SK-N-SH (cell line): ENCODE measurements around the gene LOXL4. TPM values are rescaled to one million over a fixed set of nuclear protein-coding genes. Genes with fewer than 3 reads are reported as not detected.
A peak's percentile ranks its signal among the peaks of the same experiment; 100 is the strongest.

ENCODE experiments used
- CTCF ChIA-PET: fragments of 300-600, 350-600 bp; formaldehyde crosslinking; extraction: SDS; loops from one replicate; lab custom pipeline; 2021; lab: Yijun Ruan, JAX
- POLR2A ChIA-PET: fragments of 350-600 bp; sonication (Branson Sonifier 250); formaldehyde crosslinking; extraction: SDS; loops from one replicate; lab custom pipeline; 2020; ENCODE audit warnings: antibody characterized with exemption, inconsistent platforms; lab: Yijun Ruan, JAX
- DNase-seq: peaks from one replicate; pipeline ENCODE4 v3.0.0; 2012
- H2AFZ ChIP-seq: fragments of 200-600 bp; sonication (generic); 2 replicates; pipeline ENCODE4 v1.8.1; 2016; ENCODE audit warnings: antibody characterized with exemption, mild to moderate bottlenecking, low read depth
- H3F3A ChIP-seq: fragments of 200-600 bp; sonication (generic); replicated peaks from 2 replicates; pipeline ENCODE3; 2016; ENCODE audit warnings: antibody characterized with exemption, mild to moderate bottlenecking; ENCODE audit not compliant: insufficient read depth
- H3K27ac ChIP-seq, 2 experiments: fragments of 200-500 bp in 1 of 2; fragments of 200-600 bp in 1 of 2; sonication (Bioruptor generic) in 1 of 2; sonication (generic), shearing (Covaris generic) in 1 of 2; 2 replicates each; pipeline versions ENCODE4 v1.5.1 to v1.6.1; 2014 to 2016; ENCODE audit warnings: low read depth in 2 of 2, inconsistent platforms in 1 of 2, low read length in 1 of 2, mild to moderate bottlenecking in 1 of 2, mixed read lengths in 1 of 2
- H3K27me3 ChIP-seq: fragments of 200-600 bp; sonication (generic), shearing (Covaris generic); 2 replicates; pipeline ENCODE4 v1.6.1; 2016; ENCODE audit warnings: mixed run types; ENCODE audit not compliant: insufficient read depth
- H3K36me3 ChIP-seq, 2 experiments: fragments of 200-500 bp in 1 of 2; fragments of 200-600 bp in 1 of 2; sonication (Bioruptor generic) in 1 of 2; sonication (generic) in 1 of 2; replicated peaks in 1 of 2; 2 replicates each; pipeline versions ENCODE3 to v1.5.1; 2014 to 2016; ENCODE audit warnings: low read length in 1 of 2, mild to moderate bottlenecking in 1 of 2; ENCODE audit not compliant: insufficient read depth in 2 of 2, control insufficient read depth in 1 of 2
- H3K4me1 ChIP-seq, 2 experiments: fragments of 200-500 bp in 1 of 2; fragments of 200-600 bp in 1 of 2; sonication (Bioruptor generic) in 1 of 2; sonication (generic), shearing (Covaris generic) in 1 of 2; 2 replicates each; pipeline versions ENCODE4 v1.5.1 to v1.6.1; 2014 to 2016; ENCODE audit warnings: low read depth in 1 of 2, low read length in 1 of 2, mixed run types in 1 of 2; ENCODE audit not compliant: insufficient read depth in 2 of 2, control insufficient read depth in 1 of 2
- H3K4me2 ChIP-seq: fragments of 200-600 bp; sonication (generic), shearing (Covaris generic); 2 replicates; pipeline ENCODE4 v1.6.1; 2017; ENCODE audit warnings: mixed run types
- H3K4me3 ChIP-seq, 2 experiments: fragments of 200-500 bp in 1 of 2; fragments of 200-600 bp in 1 of 2; sonication (Bioruptor generic) in 1 of 2; sonication (generic), shearing (Covaris generic) in 1 of 2; 2 replicates each; pipeline versions ENCODE4 v1.5.1 to v1.8.1; 2014 to 2016; ENCODE audit warnings: low read depth in 2 of 2, inconsistent platforms in 1 of 2, low read length in 1 of 2, mild to moderate bottlenecking in 1 of 2, mixed read lengths in 1 of 2, moderate library complexity in 1 of 2
- H3K79me2 ChIP-seq: fragments of 200-600 bp; sonication (generic); 2 replicates; pipeline ENCODE4 v1.8.1; 2017; ENCODE audit warnings: mild to moderate bottlenecking; ENCODE audit not compliant: insufficient read depth
- H3K9ac ChIP-seq: fragments of 200-600 bp; sonication (generic); 2 replicates; pipeline ENCODE4 v1.6.1; 2017; ENCODE audit warnings: mixed run types
- H3K9me2 ChIP-seq: fragments of 200-600 bp; sonication (generic); 2 replicates; pipeline ENCODE4 v1.6.1; 2017; ENCODE audit warnings: mixed run types
- H3K9me3 ChIP-seq: fragments of 200-600 bp; sonication (generic); 2 replicates; pipeline ENCODE4 v1.6.1; 2017; ENCODE audit warnings: mixed run types, mild to moderate bottlenecking, moderate library complexity
- H4K20me1 ChIP-seq: fragments of 200-600 bp; sonication (generic); 2 replicates; pipeline ENCODE4 v1.6.1; 2017; ENCODE audit warnings: mild to moderate bottlenecking, mixed run types; ENCODE audit not compliant: insufficient read depth
- CHD2 ChIP-seq: fragments of 150-350 bp; IDR thresholded peaks from 2 replicates; pipeline ENCODE4 v1.6.1; 2018; ENCODE audit warnings: low read length; ENCODE audit not compliant: partially characterized antibody
- CTCF ChIP-seq: fragments of 200-600 bp; sonication (generic); IDR thresholded peaks from 2 replicates; pipeline ENCODE4 v1.6.1; 2017; ENCODE audit warnings: antibody characterized with exemption, mild to moderate bottlenecking, moderate library complexity
- EZH2phosphoT487 ChIP-seq: fragments of 200-600 bp; sonication (generic); IDR thresholded peaks from 2 replicates; pipeline ENCODE4 v1.6.1; 2017; ENCODE audit warnings: low read depth, mixed run types, mild to moderate bottlenecking, antibody characterized with exemption, moderate library complexity, borderline replicate concordance
- GABPA ChIP-seq: IDR thresholded peaks from 2 replicates; pipeline ENCODE4 v1.4.0; 2012; ENCODE audit warnings: low read depth, mild to moderate bottlenecking
- GATA2 ChIP-seq: sonication (generic); formaldehyde crosslinking; IDR thresholded peaks from 2 replicates; pipeline ENCODE4 v1.5.0; 2020; ENCODE audit warnings: mild to moderate bottlenecking, missing genetic modification reagents
- NFIC ChIP-seq: IDR thresholded peaks from 2 replicates; pipeline ENCODE4 v1.4.0; 2012; ENCODE audit warnings: borderline replicate concordance
- NRF1 ChIP-seq: IDR thresholded peaks from 2 replicates; pipeline ENCODE4 v1.6.1; 2012; ENCODE audit warnings: low read depth, mild to moderate bottlenecking, low read length
- RAD21 ChIP-seq: IDR thresholded peaks from 2 replicates; pipeline ENCODE4 v1.6.1; 2012; ENCODE audit warnings: mild to moderate bottlenecking, low read length
- RCOR1 ChIP-seq: fragments of 150-350 bp; IDR thresholded peaks from 2 replicates; pipeline ENCODE4 v1.6.1; 2017; ENCODE audit warnings: antibody characterized with exemption, low read length
- SIN3A ChIP-seq: IDR thresholded peaks from 2 replicates; pipeline ENCODE4 v1.6.1; 2012; ENCODE audit warnings: low read depth, mild to moderate bottlenecking, low read length, moderate library complexity, borderline replicate concordance
- SMC3 ChIP-seq: IDR thresholded peaks from 2 replicates; pipeline ENCODE4 v1.6.1; 2012; ENCODE audit warnings: low read depth, low read length, improper control_type of control experiment
- TAF1 ChIP-seq: IDR thresholded peaks from 2 replicates; pipeline ENCODE4 v1.6.1; 2012; ENCODE audit warnings: low read depth, mild to moderate bottlenecking, low read length, moderate library complexity, borderline replicate concordance
- TEAD4 ChIP-seq: IDR thresholded peaks from 2 replicates; pipeline ENCODE4 v1.4.0; 2012; ENCODE audit warnings: mild to moderate bottlenecking, borderline replicate concordance; ENCODE audit not compliant: insufficient read depth
- USF1 ChIP-seq: IDR thresholded peaks from 2 replicates; pipeline ENCODE4 v1.4.0; 2012; ENCODE audit warnings: low read depth, borderline replicate concordance
- YY1 ChIP-seq: IDR thresholded peaks from 2 replicates; pipeline ENCODE4 v1.4.0; 2012; ENCODE audit warnings: low read depth, mild to moderate bottlenecking
- WGBS: methylation state at CpG from one replicate; pipeline ENCODE4 v1.1.6; 2017; ENCODE audit warnings: low lambda C conversion rate; 5-methylcytosine and 5-hydroxymethylcytosine counted together
- polyA plus RNA-seq, 3 experiments: library from polyadenylated mRNA; depleted of rRNA; stranded (reverse); fragments of >200 nt; gene quantifications; 2 replicates each; pipeline ENCODE4 v1.2.3, GENCODE V29; 2012
- TF ChIP-seq, protein P1 (sequence below): IDR thresholded peaks from 2 replicates; pipeline ENCODE4 v1.4.0; 2012; ENCODE audit warnings: low read depth

The LOXL4 gene
- polyA plus RNA-seq, 1 of the 3 experiments (the other 2 are of a cell fraction): 1.7 TPM

DNA sequence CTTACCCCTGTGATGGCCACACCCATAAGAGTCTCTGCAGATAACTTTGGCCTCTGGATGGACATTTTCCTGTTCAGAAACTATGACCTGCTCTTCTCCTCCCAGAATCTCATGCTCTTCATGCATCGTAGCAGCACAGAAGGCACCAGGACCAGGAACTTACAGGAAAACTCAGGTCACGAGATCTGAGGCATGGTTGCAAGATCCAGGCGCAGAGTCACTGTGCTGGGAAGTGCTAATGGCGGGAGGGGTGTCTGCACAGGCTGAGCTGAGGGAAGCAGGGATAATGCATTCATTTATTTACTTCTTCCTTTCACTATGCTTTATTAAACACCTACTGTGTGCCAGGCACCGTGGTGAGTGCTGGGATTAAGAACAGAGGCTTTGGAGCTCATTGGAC is 48.2 kb upstream of the LOXL4 start:
- H3K27ac ChIP-seq: peak overlapping the region in 1 of 2 experiments; percentile 32; a peak in 1 of 4 replicates
- no peaks in the 10 kb centered on the region for H3K9me3 ChIP-seq
- H2AFZ ChIP-seq: no peak overlapping the region
- CTCF ChIA-PET: interaction anchor here (0.6 to 0.9 kb wide), 2 partner anchors 73 to 402 kb away, joined by 3 read pairs; no protein-coding TSS in a partner anchor
- POLR2A ChIA-PET: no interaction called here
- 76% methylated on average over 5 of the region's 5 CpGs for WGBS
- peaks cover 10 to 14% of the 10 kb centered on the region in 2 experiments; a peak in 2 of 4 replicates for H3K4me1 ChIP-seq
- H3K9ac ChIP-seq: no peak overlapping the region
- H3F3A ChIP-seq: no peaks in the 10 kb centered on the region
- H3K9me2 ChIP-seq: no peaks in the 10 kb centered on the region
- H3K27me3 ChIP-seq: no peaks in the 10 kb centered on the region
- peak overlapping the region; percentile 36 for H3K4me2 ChIP-seq
- no peak overlapping the region for H3K4me3 ChIP-seq
- H3K79me2 ChIP-seq: no peaks in the 10 kb centered on the region
- H3K36me3 ChIP-seq: no peaks in the 10 kb centered on the region
- no peak for TF ChIP-seq RAD21
- no peak for TF ChIP-seq CTCF
- TF ChIP-seq, protein P1, sequence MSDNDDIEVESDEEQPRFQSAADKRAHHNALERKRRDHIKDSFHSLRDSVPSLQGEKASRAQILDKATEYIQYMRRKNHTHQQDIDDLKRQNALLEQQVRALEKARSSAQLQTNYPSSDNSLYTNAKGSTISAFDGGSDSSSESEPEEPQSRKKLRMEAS: no peak
- TF ChIP-seq TAF1: no peak
- TF ChIP-seq SIN3A: no peak
- TF ChIP-seq CHD2: no peak
- no peak for TF ChIP-seq USF1
- no peak for TF ChIP-seq YY1
- TF ChIP-seq RCOR1: no peak
- no peak for TF ChIP-seq GABPA
- TF ChIP-seq GATA2: no peak
- TF ChIP-seq SMC3: no peak
- no peak for TF ChIP-seq NFIC
- TF ChIP-seq NRF1: no peak
- TF ChIP-seq EZH2phosphoT487: no peak
- no peak for TF ChIP-seq TEAD4
- DNase-seq: no peak
- no peaks in the 10 kb centered on the region for H4K20me1 ChIP-seq
